AG04449 (cell line): ENCODE measurements around the gene TMCO4.

Experiments used
- CTCF ChIA-PET: fragments of 350-600 bp; formaldehyde crosslinking; extraction: SDS; loops from one replicate; lab custom pipeline; 2021; ENCODE audit warnings: antibody characterized with exemption; lab: Yijun Ruan, JAX
- POLR2A ChIA-PET: fragments of 400-600, 350-600 bp; formaldehyde crosslinking; extraction: SDS; loops from one replicate; lab custom pipeline; 2020; ENCODE audit warnings: antibody characterized with exemption, inconsistent platforms; lab: Yijun Ruan, JAX
- DNase-seq: peaks from one replicate; pipeline ENCODE4 v3.0.0-alpha.2; 2010; ENCODE audit warnings: low read depth, low spot score
- H3K4me3 ChIP-seq: 2 replicates; pipeline ENCODE4 v1.5.1; 2011; ENCODE audit warnings: low read depth, mild to moderate bottlenecking, control low read depth, low read length
- TF ChIP-seq, protein P1 (sequence below): IDR thresholded peaks from one replicate; pipeline ENCODE4 v1.5.1; 2011; ENCODE audit warnings: mild to moderate bottlenecking, moderate library complexity, low read length, control low read depth, inconsistent platforms; ENCODE audit not compliant: insufficient read depth; ENCODE audit errors: missing control alignments

The TMCO4 gene

DNA sequence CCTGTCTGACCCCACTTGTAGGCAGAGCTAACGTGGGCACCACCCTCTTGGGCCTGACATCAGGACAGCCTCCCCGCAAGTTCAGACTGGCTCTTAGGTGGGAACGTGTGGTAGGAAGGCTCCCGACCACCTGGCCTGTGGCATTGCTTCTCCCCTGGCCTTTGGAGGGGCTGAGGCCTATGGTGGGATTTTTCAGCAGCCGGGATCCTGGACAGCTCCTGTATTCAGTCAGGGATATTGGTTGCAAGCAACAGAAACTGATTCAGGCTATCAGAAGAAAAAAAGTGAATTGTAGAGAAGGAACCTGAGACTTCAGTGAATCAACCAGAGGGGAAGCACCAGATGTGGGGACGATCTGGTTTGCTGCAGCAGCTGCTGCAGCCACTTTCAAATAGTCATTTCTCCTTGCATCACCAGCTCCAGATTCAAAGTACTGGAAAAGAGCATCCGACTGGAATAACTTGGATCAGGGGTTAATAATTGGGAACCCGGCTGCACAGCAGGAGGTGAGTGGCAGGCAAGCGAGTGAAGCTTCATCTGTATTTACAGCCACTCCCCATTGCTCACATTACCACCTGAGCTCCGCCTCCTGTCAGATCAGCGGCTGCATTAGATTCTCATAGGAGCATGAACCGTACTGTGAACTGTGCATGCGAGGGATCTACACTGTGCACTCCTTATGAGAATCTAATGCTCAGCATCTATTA is 9.5 kb upstream of the TMCO4 start:
- H3K4me3 ChIP-seq = no peak overlapping the region
- POLR2A ChIA-PET = no interaction called here
- CTCF ChIA-PET = interaction anchor here (1.0 to 6.0 kb wide), 5 partner anchors 48 to 148 kb away, joined by 3 to 64 read pairs (median 15); no protein-coding TSS in a partner anchor
- DNase-seq = no peak
- TF ChIP-seq, protein P1, sequence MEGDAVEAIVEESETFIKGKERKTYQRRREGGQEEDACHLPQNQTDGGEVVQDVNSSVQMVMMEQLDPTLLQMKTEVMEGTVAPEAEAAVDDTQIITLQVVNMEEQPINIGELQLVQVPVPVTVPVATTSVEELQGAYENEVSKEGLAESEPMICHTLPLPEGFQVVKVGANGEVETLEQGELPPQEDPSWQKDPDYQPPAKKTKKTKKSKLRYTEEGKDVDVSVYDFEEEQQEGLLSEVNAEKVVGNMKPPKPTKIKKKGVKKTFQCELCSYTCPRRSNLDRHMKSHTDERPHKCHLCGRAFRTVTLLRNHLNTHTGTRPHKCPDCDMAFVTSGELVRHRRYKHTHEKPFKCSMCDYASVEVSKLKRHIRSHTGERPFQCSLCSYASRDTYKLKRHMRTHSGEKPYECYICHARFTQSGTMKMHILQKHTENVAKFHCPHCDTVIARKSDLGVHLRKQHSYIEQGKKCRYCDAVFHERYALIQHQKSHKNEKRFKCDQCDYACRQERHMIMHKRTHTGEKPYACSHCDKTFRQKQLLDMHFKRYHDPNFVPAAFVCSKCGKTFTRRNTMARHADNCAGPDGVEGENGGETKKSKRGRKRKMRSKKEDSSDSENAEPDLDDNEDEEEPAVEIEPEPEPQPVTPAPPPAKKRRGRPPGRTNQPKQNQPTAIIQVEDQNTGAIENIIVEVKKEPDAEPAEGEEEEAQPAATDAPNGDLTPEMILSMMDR = no peak

DNA sequence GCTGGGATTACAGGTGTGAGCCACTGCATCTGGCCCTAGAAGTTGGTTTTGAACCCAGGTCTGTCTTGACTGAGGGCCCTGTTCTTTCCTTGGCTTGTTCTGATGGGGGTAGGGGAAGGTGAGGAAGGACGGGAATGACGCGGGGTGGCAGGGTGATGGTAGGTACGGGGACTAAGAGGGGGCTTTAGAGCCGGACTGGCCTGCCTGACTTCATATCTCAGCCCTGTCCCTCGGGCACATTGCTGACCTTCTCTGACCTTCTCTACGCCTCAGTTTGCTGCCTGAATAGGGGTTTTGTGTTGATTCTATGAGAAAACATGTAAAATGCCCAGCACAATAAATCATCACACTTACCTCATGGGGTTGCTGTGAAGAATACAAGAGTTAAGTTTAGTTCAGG is 8.6 kb upstream of the TMCO4 start:
- TF ChIP-seq, protein P1 = no peak
- no peak for DNase-seq
- no peak overlapping the region for H3K4me3 ChIP-seq
- ChIA-PET CTCF (interaction anchor here (4.9 to 6.0 kb wide), 2 partner anchors 48 to 147 kb away, joined by 36 to 64 read pairs; no protein-coding TSS in a partner anchor), POLR2A (no interaction called here)

DNA sequence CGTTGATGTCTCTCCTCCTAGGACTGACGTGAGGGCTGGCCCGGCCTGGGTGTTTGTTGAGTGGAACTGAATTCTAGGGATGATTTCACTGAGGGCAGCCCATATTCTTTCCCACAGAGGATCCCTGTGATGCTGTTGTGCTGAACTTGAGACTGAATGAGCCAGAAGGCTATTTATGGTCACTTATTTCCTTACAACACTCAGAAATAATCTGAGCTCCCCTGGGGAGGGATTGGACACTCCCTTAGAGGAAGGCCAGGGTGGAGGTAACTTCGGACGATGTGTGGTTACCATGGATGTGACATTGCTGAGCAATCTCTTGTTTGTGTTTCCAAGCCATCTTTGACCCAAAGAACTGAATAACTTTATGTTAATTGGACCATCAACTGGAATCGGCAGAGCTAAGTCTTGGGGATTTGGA is 5.1 kb upstream of the TMCO4 start:
- POLR2A ChIA-PET = no interaction called here
- CTCF ChIA-PET = interaction anchor here (1.4 to 2.4 kb wide), 3 partner anchors 9 to 89 kb away, joined by 3 to 9 read pairs (median 6); no protein-coding TSS in a partner anchor
- TF ChIP-seq, protein P1 = no peak
- no peak overlapping the region for H3K4me3 ChIP-seq
- no peak for DNase-seq

DNA sequence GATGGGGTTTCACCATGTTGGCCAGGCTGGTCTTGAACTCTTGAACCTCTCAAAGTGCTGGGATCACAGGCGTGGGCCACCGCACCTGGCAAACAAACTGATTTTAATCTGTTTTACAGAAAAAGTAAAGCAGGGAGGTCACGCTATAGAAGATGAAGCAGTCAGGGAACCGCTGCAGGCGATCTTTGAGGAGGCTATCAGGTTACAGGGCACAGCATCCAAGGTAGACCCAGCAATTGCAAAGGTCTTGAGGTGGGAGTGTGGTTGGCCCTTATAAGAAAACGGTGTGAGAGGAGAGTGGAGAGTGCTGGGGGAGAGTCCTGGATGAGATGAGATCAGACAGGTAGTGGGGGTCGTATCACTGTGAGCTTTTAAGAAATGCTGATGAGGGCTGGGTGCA is 2.6 kb upstream of the TMCO4 start:
- CTCF ChIA-PET = interaction anchor here (1.4 to 4.8 kb wide), 3 partner anchors 10 to 87 kb away, joined by 3 to 28 read pairs (median 6); no protein-coding TSS in a partner anchor
- POLR2A ChIA-PET = no interaction called here
- no peak for DNase-seq
- no peak overlapping the region for H3K4me3 ChIP-seq
- TF ChIP-seq, protein P1 = no peak

DNA sequence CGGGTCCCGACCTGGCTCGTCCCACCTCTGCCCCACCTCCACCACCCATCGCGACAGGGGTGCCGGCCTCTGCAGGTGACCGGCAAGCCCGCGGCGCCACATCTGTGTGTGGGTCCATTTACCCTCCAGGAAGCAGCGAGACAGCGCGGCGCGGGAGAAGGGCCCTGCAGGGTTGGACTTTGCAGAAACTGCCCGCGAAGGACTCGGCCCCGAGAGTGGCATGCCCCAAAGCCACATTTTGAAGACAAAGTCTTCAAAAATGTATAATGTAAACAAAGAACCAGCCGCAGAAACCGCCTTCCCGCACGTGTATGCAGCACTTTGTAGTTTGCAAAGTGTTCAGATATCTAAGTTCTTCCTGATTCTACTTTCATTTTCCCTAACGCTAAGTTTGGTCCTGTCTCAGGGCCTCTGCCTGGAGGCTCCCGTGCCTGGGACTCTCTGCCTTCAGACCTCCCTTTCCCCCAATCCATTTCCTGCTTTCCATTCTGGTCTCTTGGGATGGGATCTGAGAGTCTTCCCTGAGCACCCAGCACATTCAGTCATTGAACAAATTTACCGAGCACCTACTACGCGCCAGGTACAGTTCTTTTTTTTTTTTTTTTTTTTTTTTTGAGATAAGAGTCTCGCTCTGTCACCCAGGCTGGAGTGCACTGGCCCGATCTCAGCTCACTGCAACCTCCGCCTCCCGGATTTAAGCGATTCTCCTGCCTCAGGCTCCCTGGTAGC is 524 bp upstream of the TMCO4 start:
- H3K4me3 ChIP-seq = peak overlapping the region; percentile 61
- peak; percentile 42 for DNase-seq
- ChIA-PET CTCF (interaction anchor here (1.9 to 4.8 kb wide), 2 partner anchors 12 to 82 kb away, joined by 5 to 28 read pairs; partner anchors contain the start of gene OTUD3), POLR2A (interaction anchor here (1.2 kb wide), 1 partner anchor 34 kb away, joined by 3 read pairs; no protein-coding TSS in a partner anchor)
- TF ChIP-seq, protein P1 = no peak
